WTC11 (cell line): Measurements from ENCODE around the gene TMEM217. TPM values are rescaled to one million over a fixed set of nuclear protein-coding genes. Genes with fewer than 3 reads are reported as not detected.

Experiments used
- ATAC-seq: fragments of 200-7000 bp; cut with Tn5 transposase; 2 replicates; pipeline ENCODE4 v1.10.0; 2021; ENCODE audit warnings: mild to moderate bottlenecking, moderate library complexity
- CTCF ChIA-PET: fragments of 300-600 bp; sonication (Branson Sonifier 250); formaldehyde crosslinking; loops from one replicate; lab custom pipeline; 2021; ENCODE audit warnings: antibody characterized with exemption; lab: Charles Lee
- POLR2A ChIA-PET: fragments of 350-600 bp; sonication (Branson Sonifier 250); formaldehyde crosslinking; loops from one replicate; lab custom pipeline; 2021; ENCODE audit warnings: antibody characterized with exemption; lab: Charles Lee
- DNase-seq: peaks from one replicate; pipeline ENCODE4 v3.0.0; 2021; ENCODE audit warnings: low spot score
- H3K27ac Mint-ChIP-seq: 2 replicates; pipeline ENCODE4 v1.8.0; 2021; ENCODE audit warnings: mixed read lengths
- H3K27me3 Mint-ChIP-seq: 2 replicates; pipeline ENCODE4 v1.8.0; 2021; ENCODE audit warnings: low read depth, mild to moderate bottlenecking, moderate library complexity, mixed read lengths
- H3K36me3 Mint-ChIP-seq: 2 replicates; pipeline ENCODE4 v1.8.0; 2021; ENCODE audit warnings: mixed read lengths
- H3K4me1 Mint-ChIP-seq: 2 replicates; pipeline ENCODE4 v1.8.0; 2022; ENCODE audit warnings: mixed read lengths
- H3K4me3 Mint-ChIP-seq: 2 replicates; pipeline ENCODE4 v1.8.0; 2021; ENCODE audit warnings: mild to moderate bottlenecking, moderate library complexity, mixed read lengths
- H3K9me3 Mint-ChIP-seq: 2 replicates; pipeline ENCODE4 v1.8.0; 2021; ENCODE audit warnings: mixed read lengths
- CBFB ChIP-seq: sonication (generic); formaldehyde crosslinking; IDR thresholded peaks from 2 replicates; pipeline ENCODE4 v1.8.1; 2022; ENCODE audit warnings: mild to moderate bottlenecking, low read depth, missing genetic modification reagents
- FOXP1 ChIP-seq: sonication (generic); formaldehyde crosslinking; IDR thresholded peaks from 2 replicates; pipeline ENCODE4 v1.8.0; 2022; ENCODE audit warnings: missing genetic modification reagents, mild to moderate bottlenecking, moderate library complexity, borderline replicate concordance
- GABPB1 ChIP-seq: sonication (generic); formaldehyde crosslinking; IDR thresholded peaks from 2 replicates; pipeline ENCODE4 v1.8.1; 2023; ENCODE audit warnings: mild to moderate bottlenecking, missing genetic modification reagents
- MXD4 ChIP-seq: fragments of 250-450 bp; sonication (Bioruptor Pico); IDR thresholded peaks from 2 replicates; pipeline ENCODE4 v1.8.0; 2021; ENCODE audit warnings: mild to moderate bottlenecking, moderate library complexity, borderline replicate concordance
- NFE2L1 ChIP-seq: sonication (generic); formaldehyde crosslinking; IDR thresholded peaks from 2 replicates; pipeline ENCODE4 v1.8.1; 2023; ENCODE audit warnings: missing genetic modification reagents
- OVOL2 ChIP-seq: fragments of 250-450 bp; sonication (Bioruptor Pico); IDR thresholded peaks from 2 replicates; pipeline ENCODE4 v1.9.0; 2021; ENCODE audit warnings: mild to moderate bottlenecking, borderline replicate concordance
- TEAD1 ChIP-seq: sonication (generic); formaldehyde crosslinking; IDR thresholded peaks from 2 replicates; pipeline ENCODE4 v1.8.0; 2022; ENCODE audit warnings: mild to moderate bottlenecking, missing genetic modification reagents
- ZBTB43 ChIP-seq: sonication (generic); formaldehyde crosslinking; IDR thresholded peaks from 2 replicates; pipeline ENCODE4 v1.8.1; 2023; ENCODE audit warnings: mild to moderate bottlenecking, missing genetic modification reagents
- ZNF138 ChIP-seq: sonication (generic); formaldehyde crosslinking; conservative IDR thresholded peaks from 2 replicates; pipeline ENCODE4 v1.8.1; 2022; ENCODE audit warnings: mild to moderate bottlenecking, moderate library complexity, missing genetic modification reagents
- ZNF219 ChIP-seq: sonication (generic); formaldehyde crosslinking; IDR thresholded peaks from 2 replicates; pipeline ENCODE4 v1.8.0; 2023; ENCODE audit warnings: missing genetic modification reagents, mild to moderate bottlenecking, borderline replicate concordance
- ZNF281 ChIP-seq: sonication (generic); formaldehyde crosslinking; IDR thresholded peaks from 2 replicates; pipeline ENCODE4 v1.8.0; 2023; ENCODE audit warnings: mild to moderate bottlenecking, missing genetic modification reagents
- ZNF423 ChIP-seq: fragments of 250-450 bp; sonication (Bioruptor Pico); IDR thresholded peaks from 2 replicates; pipeline ENCODE4 v2.1.2; 2022; ENCODE audit warnings: mild to moderate bottlenecking, moderate library complexity
- total RNA-seq: library from RNA; stranded (reverse); gene quantifications from 3 replicates; pipeline ENCODE4 v1.2.3, GENCODE V29; 2021
- TF ChIP-seq, protein P1 (sequence below): sonication (generic); formaldehyde crosslinking; IDR thresholded peaks from 2 replicates; pipeline ENCODE4 v1.8.1; 2022; ENCODE audit warnings: mild to moderate bottlenecking, moderate library complexity, missing genetic modification reagents
- TF ChIP-seq, protein P2 (sequence below): fragments of 250-450 bp; sonication (Bioruptor Pico); IDR thresholded peaks from 2 replicates; pipeline ENCODE4 v1.9.0; 2021; ENCODE audit warnings: mild to moderate bottlenecking
- TF ChIP-seq, protein P3 (sequence below): sonication (generic); formaldehyde crosslinking; conservative IDR thresholded peaks from 2 replicates; pipeline ENCODE4 v1.8.1; 2022; ENCODE audit warnings: mild to moderate bottlenecking, missing genetic modification reagents
- TF ChIP-seq, protein P4 (sequence below): sonication (generic); formaldehyde crosslinking; IDR thresholded peaks from 2 replicates; pipeline ENCODE4 v1.8.1; 2023; ENCODE audit warnings: mild to moderate bottlenecking, missing genetic modification reagents

TMEM217 gene
- total RNA-seq, 1 experiment from 2014 or later: 0.61 TPM

GRCh38 chr6:37204014-37204751 lies 53.8 kb downstream of the TMEM217 start:
- no peaks in the 10 kb centered on the region for H3K27me3 Mint-ChIP-seq
- TF ChIP-seq ZNF281 (CRISPR knock-in tag): no peak
- TF ChIP-seq, protein P1, sequence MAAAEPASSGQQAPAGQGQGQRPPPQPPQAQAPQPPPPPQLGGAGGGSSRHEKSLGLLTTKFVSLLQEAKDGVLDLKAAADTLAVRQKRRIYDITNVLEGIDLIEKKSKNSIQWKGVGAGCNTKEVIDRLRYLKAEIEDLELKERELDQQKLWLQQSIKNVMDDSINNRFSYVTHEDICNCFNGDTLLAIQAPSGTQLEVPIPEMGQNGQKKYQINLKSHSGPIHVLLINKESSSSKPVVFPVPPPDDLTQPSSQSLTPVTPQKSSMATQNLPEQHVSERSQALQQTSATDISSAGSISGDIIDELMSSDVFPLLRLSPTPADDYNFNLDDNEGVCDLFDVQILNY (CRISPR knock-in tag): no peak
- no peak overlapping the region for H3K27ac Mint-ChIP-seq
- no peaks in the 10 kb centered on the region; the same call in 1 of the 2 replicates for H3K4me1 Mint-ChIP-seq
- ChIA-PET POLR2A (no interaction called here), CTCF (interaction anchor here (1.1 to 20.2 kb wide), 2 partner anchors 153 to 181 kb away, joined by 3 to 537 read pairs; no protein-coding TSS in a partner anchor)
- ATAC-seq (no peak), DNase-seq (no peak)
- H3K9me3 Mint-ChIP-seq: no peaks in the 10 kb centered on the region
- H3K4me3 Mint-ChIP-seq: no peak overlapping the region
- H3K36me3 Mint-ChIP-seq: no peaks in the 10 kb centered on the region

- Mint-ChIP-seq H3K27ac (no peak overlapping the region), H3K4me3 (no peak overlapping the region), H3K9me3 (no peaks in the 10 kb centered on the region), H3K27me3 (no peaks in the 10 kb centered on the region; the same call in 1 of the 2 replicates), H3K4me1 (no peaks in the 10 kb centered on the region; the same call in 1 of the 2 replicates), H3K36me3 (no peaks in the 10 kb centered on the region)
- DNase-seq (no peak), ATAC-seq (no peak)
- CTCF ChIA-PET: interaction anchor here (1.1 to 20.2 kb wide), 2 partner anchors 152 to 180 kb away, joined by 3 to 537 read pairs; no protein-coding TSS in a partner anchor
- POLR2A ChIA-PET: no interaction called here
- TF ChIP-seq, protein P2, sequence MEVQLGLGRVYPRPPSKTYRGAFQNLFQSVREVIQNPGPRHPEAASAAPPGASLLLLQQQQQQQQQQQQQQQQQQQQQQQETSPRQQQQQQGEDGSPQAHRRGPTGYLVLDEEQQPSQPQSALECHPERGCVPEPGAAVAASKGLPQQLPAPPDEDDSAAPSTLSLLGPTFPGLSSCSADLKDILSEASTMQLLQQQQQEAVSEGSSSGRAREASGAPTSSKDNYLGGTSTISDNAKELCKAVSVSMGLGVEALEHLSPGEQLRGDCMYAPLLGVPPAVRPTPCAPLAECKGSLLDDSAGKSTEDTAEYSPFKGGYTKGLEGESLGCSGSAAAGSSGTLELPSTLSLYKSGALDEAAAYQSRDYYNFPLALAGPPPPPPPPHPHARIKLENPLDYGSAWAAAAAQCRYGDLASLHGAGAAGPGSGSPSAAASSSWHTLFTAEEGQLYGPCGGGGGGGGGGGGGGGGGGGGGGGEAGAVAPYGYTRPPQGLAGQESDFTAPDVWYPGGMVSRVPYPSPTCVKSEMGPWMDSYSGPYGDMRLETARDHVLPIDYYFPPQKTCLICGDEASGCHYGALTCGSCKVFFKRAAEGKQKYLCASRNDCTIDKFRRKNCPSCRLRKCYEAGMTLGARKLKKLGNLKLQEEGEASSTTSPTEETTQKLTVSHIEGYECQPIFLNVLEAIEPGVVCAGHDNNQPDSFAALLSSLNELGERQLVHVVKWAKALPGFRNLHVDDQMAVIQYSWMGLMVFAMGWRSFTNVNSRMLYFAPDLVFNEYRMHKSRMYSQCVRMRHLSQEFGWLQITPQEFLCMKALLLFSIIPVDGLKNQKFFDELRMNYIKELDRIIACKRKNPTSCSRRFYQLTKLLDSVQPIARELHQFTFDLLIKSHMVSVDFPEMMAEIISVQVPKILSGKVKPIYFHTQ (CRISPR knock-in tag): no peak
- TF ChIP-seq FOXP1 (CRISPR knock-in tag) (no peak), NFE2L1 (CRISPR knock-in tag) (no peak), GABPB1 (no peak), CBFB (CRISPR knock-in tag) (no peak), ZNF138 (CRISPR knock-in tag) (no peak), MXD4 (CRISPR knock-in tag) (no peak), TEAD1 (CRISPR knock-in tag) (no peak), OVOL2 (CRISPR knock-in tag) (no peak), ZNF219 (no peak), ZBTB43 (CRISPR knock-in tag) (no peak), ZNF423 (CRISPR knock-in tag) (no peak)
- TF ChIP-seq, protein P3, sequence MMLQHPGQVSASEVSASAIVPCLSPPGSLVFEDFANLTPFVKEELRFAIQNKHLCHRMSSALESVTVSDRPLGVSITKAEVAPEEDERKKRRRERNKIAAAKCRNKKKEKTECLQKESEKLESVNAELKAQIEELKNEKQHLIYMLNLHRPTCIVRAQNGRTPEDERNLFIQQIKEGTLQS (CRISPR knock-in tag): no peak
- TF ChIP-seq, protein P4, sequence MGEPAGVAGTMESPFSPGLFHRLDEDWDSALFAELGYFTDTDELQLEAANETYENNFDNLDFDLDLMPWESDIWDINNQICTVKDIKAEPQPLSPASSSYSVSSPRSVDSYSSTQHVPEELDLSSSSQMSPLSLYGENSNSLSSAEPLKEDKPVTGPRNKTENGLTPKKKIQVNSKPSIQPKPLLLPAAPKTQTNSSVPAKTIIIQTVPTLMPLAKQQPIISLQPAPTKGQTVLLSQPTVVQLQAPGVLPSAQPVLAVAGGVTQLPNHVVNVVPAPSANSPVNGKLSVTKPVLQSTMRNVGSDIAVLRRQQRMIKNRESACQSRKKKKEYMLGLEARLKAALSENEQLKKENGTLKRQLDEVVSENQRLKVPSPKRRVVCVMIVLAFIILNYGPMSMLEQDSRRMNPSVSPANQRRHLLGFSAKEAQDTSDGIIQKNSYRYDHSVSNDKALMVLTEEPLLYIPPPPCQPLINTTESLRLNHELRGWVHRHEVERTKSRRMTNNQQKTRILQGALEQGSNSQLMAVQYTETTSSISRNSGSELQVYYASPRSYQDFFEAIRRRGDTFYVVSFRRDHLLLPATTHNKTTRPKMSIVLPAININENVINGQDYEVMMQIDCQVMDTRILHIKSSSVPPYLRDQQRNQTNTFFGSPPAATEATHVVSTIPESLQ (CRISPR knock-in tag): no peak
Measured at GRCh38 chr6:37202788-37203491, 55.0 kb downstream of the TMEM217 start.
